NCI-H510A (cell line): ENCODE results near the gene PLCL2.
"Not testable (repeated sequence)": the region's sequence is repeated elsewhere in the genome, so short reads cannot be mapped to it uniquely, and the experiment has no call there.

ENCODE experiments used
- DNase-seq: peaks from one replicate; lab custom pipeline; 2025; lab: John Stamatoyannopoulos, UW

Gene PLCL2

DNA sequence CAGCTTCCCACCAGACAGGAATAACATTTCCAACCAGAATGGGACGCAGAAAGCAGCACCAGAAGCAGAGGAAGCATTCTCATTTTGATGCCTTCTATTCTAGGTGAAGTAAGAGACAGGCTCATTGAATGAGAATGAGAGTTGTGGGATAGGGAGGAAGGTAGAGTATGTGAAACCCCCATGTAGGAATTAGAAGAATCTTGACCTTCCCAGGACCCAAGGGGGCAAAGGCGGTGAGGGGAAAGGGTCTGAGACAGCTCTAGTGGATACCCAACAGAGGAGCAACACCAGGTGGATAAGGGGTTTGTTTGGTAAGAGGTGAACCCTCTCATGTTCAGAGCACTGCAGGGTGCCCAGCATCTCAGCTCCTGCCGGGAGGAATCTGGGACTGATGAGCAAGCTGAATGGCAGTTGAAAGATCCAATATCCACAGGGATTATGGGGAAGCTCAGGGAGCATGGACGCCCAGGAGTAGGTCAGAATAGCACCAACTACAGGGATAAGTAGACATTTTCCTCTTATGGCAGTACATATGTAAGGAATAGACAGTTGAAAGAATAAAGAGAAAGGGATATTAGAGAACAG, 77.0 kb downstream of the PLCL2 start:
- DNase-seq, result no peak

DNA sequence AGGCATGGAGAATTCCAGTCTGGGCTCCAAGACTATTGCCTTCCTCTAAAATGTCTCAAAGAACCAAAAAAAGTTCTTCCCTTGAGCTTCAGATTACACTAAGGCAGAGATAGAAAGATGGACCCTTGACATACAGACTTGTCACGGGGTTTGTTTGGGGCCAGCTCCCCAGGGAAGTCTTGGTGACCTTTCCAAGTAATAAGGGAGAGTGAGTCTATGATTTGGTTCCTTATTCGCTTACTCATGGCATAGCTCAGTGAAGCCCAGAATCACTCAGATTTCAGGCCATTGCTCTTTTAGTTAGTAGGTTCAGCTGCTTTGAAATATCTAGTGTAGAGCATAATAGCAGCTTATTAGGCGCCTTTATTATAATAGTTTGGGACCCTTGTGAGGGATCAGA, 90.3 kb downstream of the PLCL2 start:
- DNase-seq, result no peak

DNA sequence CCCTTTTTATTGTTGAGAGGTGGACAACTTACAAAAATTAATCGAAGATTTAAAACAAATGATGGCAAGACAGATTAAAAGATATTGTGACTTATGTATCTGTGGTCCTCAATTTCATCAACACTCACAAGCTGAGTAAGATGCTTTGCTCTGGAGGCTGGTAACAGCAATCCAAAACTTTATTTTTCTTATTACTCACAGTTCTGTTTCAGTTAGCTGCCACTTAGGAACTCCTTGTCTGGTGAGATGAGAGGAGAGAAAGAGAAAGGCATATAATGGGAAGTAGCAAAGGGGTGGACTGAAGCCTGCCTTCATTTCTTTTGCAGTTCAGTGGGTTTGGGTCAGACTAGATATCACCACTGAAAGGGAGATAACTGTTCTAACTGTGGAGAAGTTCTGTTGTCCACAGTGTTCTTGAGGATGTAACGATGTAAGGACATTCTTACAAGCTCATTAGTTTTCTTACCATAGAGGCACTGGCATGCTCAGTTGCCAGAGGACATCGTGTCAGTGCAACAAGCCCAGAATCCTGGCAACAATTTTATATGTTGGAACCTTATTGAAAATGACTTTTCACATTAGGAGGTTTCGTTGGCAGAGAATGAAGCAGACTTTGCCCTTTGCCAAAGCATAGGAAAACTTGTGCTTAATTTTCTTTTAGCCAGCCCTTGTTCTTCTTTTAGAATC, 93.6 kb downstream of the PLCL2 start:
- no peak for DNase-seq

DNA sequence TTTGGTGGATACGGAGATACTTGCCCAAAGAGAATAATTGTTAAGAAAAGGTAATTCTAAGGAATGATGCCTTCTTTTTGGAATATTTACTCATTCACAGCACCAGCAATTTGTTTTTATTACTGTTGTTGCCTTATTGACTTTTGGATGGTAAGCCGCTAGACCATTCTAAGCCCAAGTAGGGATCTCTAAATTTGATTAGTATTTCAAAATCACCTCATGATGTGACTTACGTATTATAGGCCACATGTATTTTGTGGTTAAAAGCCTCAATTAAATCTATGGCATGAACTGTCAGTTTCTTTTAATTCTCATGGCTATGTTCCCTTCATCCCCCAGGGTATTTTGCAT, 94.1 kb downstream of the PLCL2 start:
- no peak for DNase-seq

DNA sequence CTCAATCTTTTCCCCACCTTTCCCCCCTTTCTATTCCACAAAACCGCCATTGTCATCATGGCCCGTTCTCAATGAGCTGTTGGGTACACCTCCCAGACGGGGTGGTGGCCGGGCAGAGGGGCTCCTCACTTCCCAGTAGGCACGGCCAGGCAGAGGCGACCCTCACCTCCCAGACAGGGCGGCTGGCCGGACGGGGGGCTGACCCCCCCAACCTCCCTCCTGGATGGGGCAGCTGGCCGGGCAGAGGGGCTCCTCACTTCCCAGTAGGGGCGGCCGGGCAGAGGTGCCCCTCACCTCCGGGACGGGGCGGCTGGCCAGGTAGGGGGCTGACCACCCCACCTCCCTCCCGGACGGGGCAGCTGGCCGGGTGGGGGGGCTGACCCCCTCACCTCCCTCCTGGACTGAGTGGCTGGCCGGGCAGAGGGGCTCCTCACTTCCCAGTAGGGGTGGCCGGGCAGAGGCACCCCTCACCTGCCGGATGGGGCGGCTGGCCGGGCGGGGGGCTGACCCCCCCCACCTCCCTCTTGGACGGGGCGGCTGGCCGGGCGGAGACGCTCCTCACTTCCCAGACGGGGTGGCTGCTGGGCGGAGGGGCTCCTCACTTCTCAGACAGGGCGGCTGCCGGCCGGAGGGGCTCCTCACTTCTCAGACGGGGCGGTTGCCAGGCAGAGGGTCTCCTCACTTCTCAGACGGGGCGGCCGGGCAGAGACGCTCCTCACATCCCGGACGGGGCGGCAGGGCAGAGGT, 95.2 kb downstream of the PLCL2 start:
- not testable (repeated sequence) for DNase-seq

DNA sequence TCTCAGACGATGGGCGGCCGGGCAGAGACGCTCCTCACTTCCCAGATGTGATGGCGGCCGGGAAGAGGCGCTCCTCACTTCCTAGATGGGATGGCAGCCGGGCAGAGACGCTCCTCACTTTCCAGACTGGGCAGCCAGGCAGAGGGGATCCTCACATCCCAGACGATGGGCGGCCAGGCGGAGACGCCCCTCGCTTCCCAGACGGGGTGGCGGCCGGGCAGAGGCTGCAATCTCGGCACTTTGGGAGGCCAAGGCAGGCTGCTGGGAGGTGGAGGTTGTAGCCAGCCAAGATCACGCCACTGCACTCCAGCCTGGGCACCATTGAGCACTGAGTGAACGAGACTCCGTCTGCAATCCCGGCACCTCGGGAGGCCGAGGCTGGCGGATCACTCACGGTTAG, 95.8 kb downstream of the PLCL2 start:
- not testable (repeated sequence) for DNase-seq

DNA sequence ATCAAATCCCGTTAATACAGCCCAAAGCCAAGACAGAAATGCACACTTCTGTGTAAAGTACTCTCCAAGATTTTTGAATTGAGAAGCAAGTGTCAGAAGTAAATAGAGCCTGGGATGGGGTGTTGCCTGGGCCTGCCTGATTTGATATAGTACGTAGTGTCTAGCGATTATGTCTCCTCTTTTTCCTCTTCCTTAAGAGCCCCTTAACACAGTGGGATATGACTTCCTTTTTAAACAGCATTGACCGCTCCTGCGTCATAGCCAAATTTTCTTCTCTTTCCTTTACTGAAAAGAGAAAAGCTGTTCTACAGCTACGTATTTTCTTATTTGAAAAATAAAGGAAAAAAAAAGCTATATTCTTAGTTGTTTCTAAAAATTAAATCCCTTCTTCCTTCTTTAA, 97.7 kb downstream of the PLCL2 start:
- DNase-seq, result no peak

DNA sequence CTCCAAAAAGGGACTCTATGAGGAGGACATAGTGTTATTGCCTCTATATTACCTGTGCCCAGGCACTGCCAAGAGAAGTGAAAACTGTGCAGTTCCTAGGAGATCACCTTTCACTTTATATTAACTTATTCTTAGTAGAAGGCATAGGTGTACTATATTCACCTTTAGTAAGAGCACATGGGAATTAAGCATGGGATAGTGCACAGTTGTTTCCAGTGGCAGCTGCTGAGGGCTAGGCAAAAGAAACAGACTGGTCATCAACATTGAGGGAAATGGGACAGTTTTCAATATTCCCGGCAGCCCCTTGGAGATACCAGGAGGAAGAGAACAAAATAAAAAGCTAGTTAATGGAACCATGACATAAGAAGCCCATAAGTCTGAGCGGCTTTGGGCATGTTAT, 100.9 kb downstream of the PLCL2 start:
- DNase-seq, result no peak

DNA sequence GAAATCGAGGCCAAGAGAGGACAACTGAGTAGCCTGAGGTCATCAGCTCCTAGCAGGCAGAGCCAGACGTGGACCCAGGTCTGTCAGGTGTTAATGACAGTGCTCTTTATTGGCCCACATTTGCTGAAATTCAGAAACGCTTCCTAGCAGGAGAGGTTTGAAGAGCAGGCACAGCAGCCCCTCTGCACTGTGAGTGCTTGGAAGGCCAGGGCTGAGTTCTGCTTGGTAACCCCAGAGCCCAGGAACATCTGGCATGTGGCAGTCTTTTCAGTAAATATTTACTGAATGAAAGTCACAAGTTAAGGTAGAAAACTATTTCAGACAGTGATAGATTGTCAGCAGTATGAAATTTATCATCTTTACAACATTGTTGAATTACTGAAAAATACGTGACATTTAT, 102.4 kb downstream of the PLCL2 start:
- DNase-seq, result no peak

DNA sequence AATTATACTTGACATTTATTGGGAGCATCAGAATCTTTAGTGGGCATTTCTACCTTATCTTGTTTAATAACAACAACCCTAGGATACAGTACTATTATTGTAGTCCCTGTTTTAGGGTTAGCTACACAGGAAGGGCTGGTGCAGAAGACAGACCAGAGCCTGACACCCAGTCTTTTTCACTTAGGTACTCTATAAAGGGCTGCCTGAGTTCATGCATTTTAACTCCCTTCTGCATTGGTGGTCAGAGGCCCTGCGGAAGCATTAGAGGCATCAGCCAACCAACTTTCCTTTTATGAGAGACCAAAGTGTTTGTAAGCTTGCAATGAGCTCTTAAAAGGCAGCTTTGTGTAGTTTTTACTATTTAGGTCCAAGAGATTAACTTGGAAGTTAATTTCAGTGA, 105.4 kb downstream of the PLCL2 start:
- no peak for DNase-seq

DNA sequence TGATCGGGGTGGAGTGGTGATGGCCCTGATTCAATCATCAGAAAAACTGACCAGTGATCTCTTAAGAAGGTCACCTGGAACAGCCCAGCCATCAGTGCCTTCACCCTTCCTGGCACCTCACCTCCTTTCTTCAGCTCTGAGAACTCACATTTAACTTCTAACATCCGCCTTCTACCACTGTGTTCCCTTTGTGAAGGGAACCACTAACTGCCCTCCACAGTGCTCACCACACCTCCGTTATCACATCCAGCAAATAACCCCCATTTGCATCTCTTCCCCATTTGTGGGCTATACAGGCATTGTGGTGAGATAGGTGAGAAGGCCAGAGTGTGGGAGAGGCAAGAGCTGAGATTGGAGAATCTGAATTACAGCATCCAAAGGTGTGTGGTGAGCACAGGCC, 107.4 kb downstream of the PLCL2 start:
- DNase-seq, result no peak

DNA sequence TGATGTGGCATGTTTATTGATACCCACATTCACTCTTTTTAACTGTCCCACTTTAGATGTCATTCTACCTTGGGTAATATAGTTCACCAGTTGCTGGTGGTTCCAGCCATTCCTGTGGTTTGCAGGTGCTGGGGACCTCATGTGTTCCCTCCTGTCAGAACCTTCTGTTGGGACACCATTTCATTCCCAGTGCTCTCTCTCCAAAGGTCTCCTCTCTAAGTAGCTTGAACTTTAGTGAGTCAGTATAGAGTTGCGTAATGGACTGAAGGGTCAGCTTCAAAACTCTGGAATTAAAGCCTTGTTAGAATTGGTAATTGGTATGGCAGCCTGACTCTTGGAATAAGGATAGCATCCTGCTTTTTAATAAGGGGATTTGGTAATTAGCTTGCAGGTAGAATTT, 108.5 kb downstream of the PLCL2 start:
- DNase-seq, result no peak

DNA sequence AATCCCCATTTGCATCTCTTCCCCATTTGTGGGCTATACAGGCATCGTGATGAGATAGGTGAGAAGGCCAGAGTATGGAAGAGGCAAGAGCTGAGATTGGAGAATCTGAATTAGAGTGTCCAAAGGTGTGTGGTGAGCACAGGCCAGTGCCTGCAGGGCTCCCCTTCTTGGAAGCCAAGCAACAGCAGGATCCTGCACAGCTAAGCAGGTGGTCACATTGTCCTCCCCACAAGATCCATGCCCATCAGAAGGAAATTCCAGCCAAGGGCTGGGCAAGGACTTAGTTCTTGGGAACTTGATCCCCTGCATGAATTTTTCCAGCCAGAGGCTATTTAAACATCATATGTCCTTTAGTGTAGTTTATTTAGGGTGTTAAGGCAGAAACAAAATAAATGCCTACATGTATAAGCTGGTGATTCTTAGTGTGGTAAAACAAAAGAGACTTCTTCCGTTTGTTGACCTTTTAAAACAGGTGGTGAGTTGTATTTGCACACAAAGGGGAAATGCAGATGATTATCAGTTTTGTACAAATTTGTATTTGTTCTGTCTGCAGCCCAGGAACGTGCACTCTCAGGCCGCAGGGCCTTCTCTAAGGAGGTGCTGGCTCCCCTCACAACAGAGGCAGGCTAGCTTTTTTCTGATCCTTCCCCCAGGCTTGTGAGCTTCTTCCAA, 110.2 kb downstream of the PLCL2 start:
- no peak for DNase-seq

DNA sequence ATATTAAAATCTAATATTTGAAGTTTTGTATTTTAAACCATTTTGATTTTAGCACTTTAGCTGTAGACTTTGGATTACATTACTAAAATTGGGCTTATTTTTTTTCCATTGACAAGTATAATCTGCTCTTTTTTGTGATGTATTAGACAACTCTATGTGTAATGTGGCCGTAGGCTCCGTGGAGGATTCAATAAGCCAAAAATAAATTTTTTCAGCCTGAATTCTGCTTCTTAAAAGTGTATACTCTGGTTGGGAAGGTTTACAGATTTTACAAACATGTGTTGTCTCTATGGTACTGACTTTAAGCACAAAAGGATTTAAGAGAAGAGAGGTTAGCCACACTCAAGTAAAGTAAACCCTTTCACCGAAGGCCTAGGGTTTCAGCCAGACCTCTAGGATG, 110.8 kb downstream of the PLCL2 start:
- no peak for DNase-seq

DNA sequence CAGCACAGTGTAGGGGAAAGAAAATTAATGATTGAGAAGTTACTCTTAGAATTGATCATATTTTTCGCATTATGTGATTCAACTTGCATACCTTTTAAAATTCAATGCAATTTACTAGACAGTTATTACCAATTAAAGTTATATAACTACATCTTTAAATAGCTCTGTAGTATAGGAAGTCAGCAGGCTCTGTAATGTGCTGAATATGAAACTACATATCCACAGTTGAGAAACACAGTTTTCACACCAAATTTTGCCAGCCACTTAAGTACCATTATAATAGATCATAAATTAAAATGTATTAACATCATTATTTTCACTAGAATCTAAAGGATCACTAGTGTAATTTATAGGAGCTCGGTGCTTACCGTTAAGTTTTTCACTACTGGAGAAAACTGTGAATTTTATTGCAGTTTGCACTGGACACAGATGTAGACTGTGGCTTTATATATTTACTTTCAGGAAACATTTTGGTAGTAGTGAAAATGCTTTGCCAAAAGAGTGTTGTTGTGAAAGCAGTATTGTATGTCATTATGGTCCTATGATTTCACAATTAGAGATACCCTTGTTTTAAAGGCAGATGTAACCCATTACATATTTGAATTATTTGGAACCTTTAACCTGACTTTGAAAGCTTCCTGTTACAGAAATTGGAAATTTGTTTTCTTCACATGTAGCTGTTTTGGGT, 113.6 kb downstream of the PLCL2 start:
- DNase-seq, result no peak

DNA sequence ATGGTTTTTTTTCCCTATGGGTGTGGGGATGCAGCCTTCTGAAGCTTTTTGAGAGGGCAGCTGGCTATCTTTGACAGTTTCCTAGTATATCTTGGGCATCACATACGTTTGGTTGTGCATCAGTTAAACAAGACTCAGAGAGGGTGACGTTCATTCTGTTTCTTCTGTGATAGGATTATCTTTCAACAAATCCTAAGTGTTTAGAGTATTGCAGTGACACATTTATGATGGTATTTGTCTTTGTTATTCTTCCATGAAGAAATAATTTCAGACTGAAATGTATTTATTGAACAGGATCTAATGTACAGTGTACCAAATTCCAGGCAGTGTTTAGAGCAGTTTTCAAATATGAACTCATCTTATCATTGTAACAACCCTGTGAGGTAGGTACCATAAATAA, 114.4 kb downstream of the PLCL2 start:
- DNase-seq, result no peak

DNA sequence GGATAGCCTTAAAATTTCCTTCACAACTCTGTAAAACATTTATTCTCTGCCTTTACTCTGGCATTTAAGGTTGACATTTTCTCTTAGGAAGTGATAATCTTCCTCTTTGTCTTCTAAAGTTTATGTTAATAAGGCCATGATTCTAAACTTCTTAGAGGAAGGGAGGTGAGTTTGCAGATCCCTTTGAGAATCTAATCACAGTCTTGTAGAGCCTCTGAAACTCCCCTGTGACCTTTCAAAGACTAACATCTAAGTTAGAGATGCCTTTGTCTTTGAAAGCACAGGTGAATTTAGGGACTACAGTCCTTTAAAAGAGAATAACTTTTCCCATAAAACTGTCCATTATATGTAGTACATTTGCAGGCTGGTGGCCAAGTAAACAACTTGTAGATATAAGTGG, 115.1 kb downstream of the PLCL2 start:
- DNase-seq, result no peak

DNA sequence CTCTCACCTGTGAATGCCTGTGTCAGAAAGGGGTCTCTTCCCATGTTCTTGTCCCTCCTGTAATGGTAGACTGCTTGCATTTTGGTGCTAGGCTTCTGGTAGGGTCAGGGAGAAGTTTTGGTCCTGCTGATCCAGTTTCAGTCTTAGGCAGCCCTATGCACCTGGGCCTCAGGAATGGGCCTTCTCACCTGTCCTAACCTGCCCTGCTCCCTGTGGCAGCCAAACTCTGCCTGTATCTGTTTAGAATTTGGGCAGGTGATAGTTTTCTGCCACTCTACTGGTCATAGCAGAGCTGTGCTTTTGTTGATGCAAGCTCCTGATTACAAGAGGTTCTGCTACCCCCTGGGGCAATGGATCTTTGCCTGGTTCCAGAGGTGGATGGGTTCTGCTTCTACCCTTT, 118.7 kb downstream of the PLCL2 start:
- DNase-seq, result no peak

DNA sequence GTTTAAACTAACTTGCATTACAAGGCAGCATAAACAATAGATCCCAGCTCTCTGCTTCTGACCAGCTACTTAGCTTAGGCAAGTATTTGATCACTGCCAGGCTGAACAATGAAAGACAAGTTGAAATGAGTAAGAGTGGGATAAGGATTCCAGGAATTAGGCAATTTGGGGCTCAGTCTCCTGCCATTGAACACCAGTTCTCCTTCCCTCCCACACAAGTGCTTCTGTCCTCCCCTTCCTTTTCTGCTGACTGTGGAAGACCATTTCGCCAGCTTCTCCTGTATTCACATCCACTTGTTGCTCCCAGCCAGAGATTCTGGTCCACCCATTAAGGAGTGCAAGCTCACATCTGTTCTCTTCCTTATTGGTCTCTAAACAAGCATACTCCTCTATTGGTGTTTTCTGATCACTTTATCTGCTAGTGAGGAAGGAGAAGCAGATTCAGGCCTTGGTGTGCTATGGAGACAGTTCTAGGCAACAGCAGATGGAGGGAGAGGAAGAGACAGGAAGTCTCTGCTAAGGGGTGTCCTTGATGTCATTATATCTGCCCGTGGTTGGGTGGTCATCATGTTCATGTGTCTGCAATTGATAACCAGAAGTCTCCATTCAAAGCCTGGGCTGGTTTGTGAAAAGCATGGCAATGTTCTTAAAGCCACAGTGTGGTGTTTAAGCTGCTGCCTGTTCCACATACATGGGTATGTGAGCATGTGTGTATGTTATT, 121.5 kb downstream of the PLCL2 start:
- no peak for DNase-seq

DNA sequence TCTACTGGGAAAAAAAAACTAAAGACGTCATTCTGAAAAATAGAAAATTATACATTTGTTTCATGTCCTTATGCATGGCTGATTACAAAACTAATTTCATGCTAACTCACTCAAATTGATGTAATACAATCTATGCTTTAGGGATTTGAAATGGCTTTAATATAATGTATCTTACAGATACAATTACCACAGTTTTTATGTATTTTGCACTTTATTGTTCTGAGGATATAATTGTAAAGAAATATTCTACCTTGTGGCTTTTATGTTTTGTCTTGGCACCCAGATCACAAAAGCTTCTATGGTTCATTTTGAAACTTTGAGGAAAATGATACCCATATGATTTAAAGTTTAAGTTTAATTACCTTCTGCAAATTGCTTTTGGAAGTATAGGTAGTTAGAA, 122.5 kb downstream of the PLCL2 start:
- no peak for DNase-seq

DNA sequence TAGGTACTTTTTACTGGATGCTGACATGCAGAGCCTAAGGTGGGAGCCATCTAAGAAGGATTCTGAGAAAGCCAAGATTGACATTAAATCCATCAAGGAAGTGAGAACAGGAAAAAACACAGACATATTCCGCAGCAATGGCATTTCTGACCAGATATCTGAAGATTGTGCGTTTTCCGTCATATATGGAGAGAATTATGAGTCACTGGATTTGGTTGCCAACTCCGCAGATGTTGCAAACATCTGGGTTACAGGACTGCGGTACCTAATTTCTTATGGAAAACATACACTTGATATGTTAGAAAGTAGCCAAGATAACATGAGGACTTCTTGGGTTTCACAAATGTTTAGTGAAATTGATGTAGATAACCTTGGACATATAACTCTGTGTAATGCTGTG, 125.1 kb downstream of the PLCL2 start:
- no peak for DNase-seq
